K562 (cell line): ENCODE measurements around the gene BEST1. TPM values are rescaled to one million over a fixed set of nuclear protein-coding genes. Genes with fewer than 3 reads are reported as not detected.

ENCODE experiments used
- CEBPG ChIP-seq, 3 experiments: fragments of 200-800 bp in 1 of 3; sonication (Bioruptor generic) in 1 of 3; sonication (generic) in 1 of 3; formaldehyde crosslinking in 1 of 3; IDR thresholded peaks in 2 of 3; conservative IDR thresholded peaks in 1 of 3; 2 replicates each; pipeline versions ENCODE4 v1.6.1 to v1.8.0; 2016 to 2022; ENCODE audit warnings: missing compliant biosample characterization in 2 of 3, missing genetic modification characterization in 2 of 3, mild to moderate bottlenecking in 1 of 3, missing genetic modification reagents in 1 of 3
- EP400 ChIP-seq: fragments of 450-650 bp; IDR thresholded peaks from 2 replicates; pipeline ENCODE4 v1.6.1; 2017; ENCODE audit warnings: antibody characterized with exemption, mild to moderate bottlenecking, moderate library complexity
- FOXK2 ChIP-seq, 2 experiments: fragments of 450-650 bp; IDR thresholded peaks in 1 of 2; conservative IDR thresholded peaks in 1 of 2; 2 replicates each; pipeline ENCODE4 v1.6.1; 2016; ENCODE audit warnings: low read depth in 2 of 2, mild to moderate bottlenecking in 1 of 2
- HOMEZ ChIP-seq: fragments of 250-450 bp; sonication (Bioruptor Pico); IDR thresholded peaks from 2 replicates; pipeline ENCODE4 v1.4.0; 2020; ENCODE audit warnings: mild to moderate bottlenecking, moderate library complexity
- MLLT1 ChIP-seq, 2 experiments: fragments of 450-650 bp; IDR thresholded peaks; 2 replicates each; pipeline ENCODE4 v1.6.1; 2016
- NBN ChIP-seq: fragments of 450-650 bp; IDR thresholded peaks from 2 replicates; pipeline ENCODE4 v1.6.1; 2016; ENCODE audit warnings: low read depth, mild to moderate bottlenecking
- RBFOX2 ChIP-seq: fragments of 200-400 bp; formaldehyde crosslinking; IDR thresholded peaks from 2 replicates; pipeline ENCODE4 v1.6.1; 2017; ENCODE audit warnings: low read depth, mild to moderate bottlenecking, low read length, moderate library complexity
- SOX6 ChIP-seq: fragments of 450-650 bp; IDR thresholded peaks from 2 replicates; pipeline ENCODE4 v1.6.1; 2014; ENCODE audit warnings: mild to moderate bottlenecking
- THRAP3 ChIP-seq: fragments of 450-650 bp; IDR thresholded peaks from 2 replicates; pipeline ENCODE4 v1.6.1; 2016; ENCODE audit warnings: mild to moderate bottlenecking, inconsistent platforms, borderline replicate concordance
- TRIM24 ChIP-seq, 2 experiments: fragments of 450-650 bp; IDR thresholded peaks; 2 replicates each; pipeline ENCODE4 v1.6.1; 2016
- ZBTB12 ChIP-seq: fragments of 250-450 bp; sonication (Bioruptor Pico); IDR thresholded peaks from 2 replicates; pipeline ENCODE4 v1.4.0; 2020
- ZBTB2 ChIP-seq: fragments of 450-650 bp; IDR thresholded peaks from 2 replicates; pipeline ENCODE4 v1.6.1; 2016; ENCODE audit warnings: antibody characterized with exemption
- ZNF316 ChIP-seq: fragments of 450-650 bp; IDR thresholded peaks from 2 replicates; pipeline ENCODE4 v1.6.1; 2016
- ZNF592 ChIP-seq: fragments of 450-650 bp; IDR thresholded peaks from 2 replicates; pipeline ENCODE4 v1.6.1; 2017; ENCODE audit warnings: antibody characterized with exemption, mild to moderate bottlenecking
- polyA plus RNA-seq, 8 experiments: library from polyadenylated mRNA; depleted of rRNA in 4 of 8; stranded (reverse) in 5 of 8; unstranded in 3 of 8; fragments of >200 nt; fragmentation: Nextera tagmentation in 2 of 8; fragmentation: Illumina TruSeq in 1 of 8; extraction: Ambion mirVana in 2 of 8; extraction: Trizol in 1 of 8; gene quantifications; 2 replicates each; pipeline versions ENCODE4 v1.2.1 to v1.2.3, GENCODE V29; 2011 to 2014; ENCODE audit warnings: inconsistent platforms in 1 of 8, missing spikeins in 1 of 8
- total RNA-seq, 7 experiments: library from RNA; depleted of rRNA in 6 of 7; stranded (reverse); fragments of >200 nt in 6 of 7; fragmentation: Illumina TruSeq in 2 of 7; extraction: Trizol in 2 of 7; gene quantifications; 2 replicates each; pipeline versions ENCODE4 v1.2.1 to v1.2.3, GENCODE V29; 2011 to 2021; ENCODE audit warnings: low replicate concordance in 1 of 7

Gene BEST1
- total and polyA plus RNA-seq, 9 of the 15 experiments (the other 6 are each of a cell fraction or from before 2014, with no cell fraction given) = 0.07 to 1.3 (median 0.40) TPM

- TF ChIP-seq MLLT1 (IDR thresholded peaks at IDR 0.05) (peak; percentile 42 to 59; a peak in 1 of 4 replicates), ZNF592 (peak; percentile 32; the same call in 1 of the 2 replicates), ZBTB12 (no peak), NBN (0 out of 2 replicates have a peak, but pooled peaks have one; percentile 26), EP400 (0 out of 2 replicates have a peak, but pooled peaks have one; percentile 18), CEBPG (CRISPR knock-in tag; IDR thresholded peaks at IDR 0.05) (no peak), CEBPG (tag; conservative IDR thresholded peaks at IDR 0.05 in 1 of 2, IDR thresholded peaks at IDR 0.05 in 1 of 2) (peak; percentile 50 to 71; a peak in 2 of 4 replicates), SOX6 (peak; percentile 53), FOXK2 (conservative IDR thresholded peaks at IDR 0.05 in 1 of 2, IDR thresholded peaks at IDR 0.05 in 1 of 2; ENCODE audit: low read depth in 2 of 2) (peak in 1 of 2 experiments; percentile 62; a peak in 2 of 4 replicates), TRIM24 (IDR thresholded peaks at IDR 0.05) (peak in 1 of 2 experiments; percentile 7; a peak in 1 of 4 replicates), HOMEZ (CRISPR knock-in tag) (no peak), ZBTB2 (no peak), THRAP3 (no peak), RBFOX2 (0 out of 2 replicates have a peak, but pooled peaks have one; percentile 13), ZNF316 (peak; percentile 29)
Observed at GRCh38 chr11:61969838-61970662, 19.9 kb downstream of the BEST1 start (continued).
